Sigmoid colon (tissue), 7 donors: ENCODE measurements around the gene UROD. TPM values are rescaled to one million over a fixed set of nuclear protein-coding genes. Genes with fewer than 3 reads are reported as not detected.
"Not testable (repeated sequence)": the region's sequence is repeated elsewhere in the genome, so short reads cannot be mapped to it uniquely, and the experiment has no call there.

ENCODE experiments used
- DNase-seq: peaks from one replicate; pipeline ENCODE4 v3.0.0-alpha.2; 2019
- H3K27ac ChIP-seq, 4 donors: fragments of 200-600 bp; sonication (generic); one replicate each; pipeline ENCODE4 v1.5.1; 2016 to 2019; ENCODE audit warnings: mild to moderate bottlenecking in 1 of 4
- H3K27me3 ChIP-seq, 3 donors: fragments of 200-600 bp; sonication (generic); one replicate each; pipeline ENCODE4 v1.5.1; 2019; ENCODE audit warnings: mild to moderate bottlenecking in 1 of 3
- H3K36me3 ChIP-seq, 4 donors: fragments of 200-600 bp; sonication (generic); one replicate each; pipeline ENCODE4 v1.5.1; 2016 to 2019
- H3K4me1 ChIP-seq, 4 donors: fragments of 200-600 bp; sonication (generic); one replicate each; pipeline ENCODE4 v1.5.1; 2017 to 2019
- H3K4me3 ChIP-seq, 4 donors: fragments of 200-600 bp; sonication (generic); one replicate each; pipeline ENCODE4 v1.5.1; 2017 to 2019; ENCODE audit warnings: mild to moderate bottlenecking in 2 of 4, moderate library complexity in 1 of 4
- H3K9me3 ChIP-seq, 4 donors: fragments of 200-600 bp in 3 of 4; sonication (generic) in 3 of 4; one replicate each; pipeline versions ENCODE4 v1.5.1 to v1.6.1; 2013 to 2019
- EP300 ChIP-seq, 4 donors: sonication (generic); formaldehyde crosslinking; IDR thresholded peaks; one replicate each; pipeline ENCODE4 v1.6.1; 2017; ENCODE audit warnings: antibody characterized with exemption in 4 of 4
- POLR2A ChIP-seq, 2 donors: fragments of 450-650 bp; IDR thresholded peaks; one replicate each; pipeline ENCODE4 v1.6.1; 2016; ENCODE audit warnings: antibody characterized with exemption in 2 of 2, mild to moderate bottlenecking in 2 of 2, moderate library complexity in 2 of 2
- POLR2AphosphoS5 ChIP-seq, 4 donors: sonication (generic); formaldehyde crosslinking; IDR thresholded peaks; one replicate each; pipeline ENCODE4 v1.6.1; 2017; ENCODE audit warnings: antibody characterized with exemption in 4 of 4
- WGBS, 2 donors: extraction: QIAGEN DNeasy Blood & Tissue Kit; methylation state at CpG; one replicate each; pipeline ENCODE4 v1.1.7; 2013; 5-methylcytosine and 5-hydroxymethylcytosine counted together
- intact Hi-C: fragments of 100-400 bp; cut with DNase I; formaldehyde crosslinking; loops from one replicate; pipeline ENCODE4 v1.15.1; 2023
- polyA plus RNA-seq, 3 donors: library from polyadenylated mRNA; stranded (reverse); fragments of 200-250 nt; gene quantifications; one replicate each; pipeline ENCODE4 v1.2.3, GENCODE V29; 2013
- total RNA-seq, 4 donors: library from RNA; depleted of rRNA; stranded (reverse); fragments of >200 nt; gene quantifications; one replicate each; pipeline ENCODE4 v1.1.0, GENCODE V29; 2016
- TF ChIP-seq, protein P1 (sequence below), 4 experiments: fragments of 450-650 bp in 3 of 4; fragments of 200-600 bp in 1 of 4; IDR thresholded peaks; one replicate each; pipeline ENCODE4 v1.5.1; 2016 to 2019; ENCODE audit warnings: antibody characterized with exemption in 4 of 4, mild to moderate bottlenecking in 3 of 4, moderate library complexity in 2 of 4
- donor health status: healthy with polysubstance abuse.
- donor health status: Bipolar disorder and iron deficiency.
- donor health status: healthy.

The UROD gene
- total and polyA plus RNA-seq, 7 donors = 58.5 to 99.2 (median 73.8) TPM

DNA sequence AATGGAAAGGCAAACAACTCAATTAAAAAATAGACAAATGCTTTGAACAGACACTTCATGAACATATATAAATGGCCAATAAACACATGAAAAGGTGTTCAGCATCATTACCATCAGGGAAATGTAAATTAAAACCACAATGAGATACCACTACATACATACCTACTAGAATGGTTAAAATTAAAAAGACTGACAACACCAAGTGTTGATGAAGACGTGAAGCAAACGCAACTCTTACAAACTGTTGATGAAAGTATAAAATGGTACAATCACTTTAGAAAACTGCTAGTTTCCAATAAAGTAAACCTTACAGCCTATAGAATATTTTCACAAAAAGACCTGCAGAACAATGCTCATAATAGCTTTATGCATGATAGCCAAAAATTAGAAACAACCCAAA, 35.8 kb upstream of the UROD start:
- 98 to 99% methylated on average over 2 of the region's 2 CpGs for WGBS, 2 donors

DNA sequence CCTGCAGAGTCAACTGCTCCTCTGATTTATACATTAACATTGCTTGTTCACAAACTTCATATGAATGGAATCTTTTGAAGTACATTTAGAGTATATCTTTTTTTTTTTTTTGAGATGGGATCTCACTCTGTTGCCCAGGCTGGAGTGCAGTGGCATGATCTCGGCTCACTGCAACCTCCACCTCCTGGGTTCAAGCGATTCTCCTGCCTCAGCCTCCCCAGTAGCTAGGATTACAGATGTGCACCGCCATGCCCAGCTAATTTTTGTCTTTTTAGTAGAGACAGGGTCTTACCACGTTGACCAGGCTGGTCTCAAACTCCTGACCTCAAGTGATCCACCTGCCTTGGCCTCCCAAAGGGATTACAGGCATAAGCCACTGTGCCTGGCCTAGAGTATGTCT, 34.7 kb upstream of the UROD start:
- H3K4me3 ChIP-seq, H3K4me1 ChIP-seq, H3K27me3 ChIP-seq, DNase-seq, H3K27ac ChIP-seq, H3K9me3 ChIP-seq, intact Hi-C loops: not testable (repeated sequence)
- H3K36me3 ChIP-seq = peaks cover 5 to 81% (median 26%) of the 10 kb centered on the region in 4 donors
- WGBS, 2 donors = 94 to 96% methylated on average over 4 of the region's 4 CpGs

More for the DNA sequence above, 35.8 kb upstream of the UROD start:
- intact Hi-C loops = no loop called here
- DNase-seq = no peak
- Histone ChIP-seq H3K27ac (no peak overlapping the region), H3K36me3 (peaks cover 10 to 85% (median 26%) of the 10 kb centered on the region in 4 donors), H3K4me1 (no peaks in the 10 kb centered on the region), H3K4me3 (no peak overlapping the region), H3K27me3 (no peaks in the 10 kb centered on the region), H3K9me3 (no peaks in the 10 kb centered on the region)
- TF ChIP-seq POLR2AphosphoS5 (IDR thresholded peaks at IDR 0.05) (no peak), POLR2A (IDR thresholded peaks at IDR 0.05) (no peak), EP300 (IDR thresholded peaks at IDR 0.05) (no peak)
- TF ChIP-seq, protein P1, sequence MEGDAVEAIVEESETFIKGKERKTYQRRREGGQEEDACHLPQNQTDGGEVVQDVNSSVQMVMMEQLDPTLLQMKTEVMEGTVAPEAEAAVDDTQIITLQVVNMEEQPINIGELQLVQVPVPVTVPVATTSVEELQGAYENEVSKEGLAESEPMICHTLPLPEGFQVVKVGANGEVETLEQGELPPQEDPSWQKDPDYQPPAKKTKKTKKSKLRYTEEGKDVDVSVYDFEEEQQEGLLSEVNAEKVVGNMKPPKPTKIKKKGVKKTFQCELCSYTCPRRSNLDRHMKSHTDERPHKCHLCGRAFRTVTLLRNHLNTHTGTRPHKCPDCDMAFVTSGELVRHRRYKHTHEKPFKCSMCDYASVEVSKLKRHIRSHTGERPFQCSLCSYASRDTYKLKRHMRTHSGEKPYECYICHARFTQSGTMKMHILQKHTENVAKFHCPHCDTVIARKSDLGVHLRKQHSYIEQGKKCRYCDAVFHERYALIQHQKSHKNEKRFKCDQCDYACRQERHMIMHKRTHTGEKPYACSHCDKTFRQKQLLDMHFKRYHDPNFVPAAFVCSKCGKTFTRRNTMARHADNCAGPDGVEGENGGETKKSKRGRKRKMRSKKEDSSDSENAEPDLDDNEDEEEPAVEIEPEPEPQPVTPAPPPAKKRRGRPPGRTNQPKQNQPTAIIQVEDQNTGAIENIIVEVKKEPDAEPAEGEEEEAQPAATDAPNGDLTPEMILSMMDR (IDR thresholded peaks at IDR 0.05) = no peak

DNA sequence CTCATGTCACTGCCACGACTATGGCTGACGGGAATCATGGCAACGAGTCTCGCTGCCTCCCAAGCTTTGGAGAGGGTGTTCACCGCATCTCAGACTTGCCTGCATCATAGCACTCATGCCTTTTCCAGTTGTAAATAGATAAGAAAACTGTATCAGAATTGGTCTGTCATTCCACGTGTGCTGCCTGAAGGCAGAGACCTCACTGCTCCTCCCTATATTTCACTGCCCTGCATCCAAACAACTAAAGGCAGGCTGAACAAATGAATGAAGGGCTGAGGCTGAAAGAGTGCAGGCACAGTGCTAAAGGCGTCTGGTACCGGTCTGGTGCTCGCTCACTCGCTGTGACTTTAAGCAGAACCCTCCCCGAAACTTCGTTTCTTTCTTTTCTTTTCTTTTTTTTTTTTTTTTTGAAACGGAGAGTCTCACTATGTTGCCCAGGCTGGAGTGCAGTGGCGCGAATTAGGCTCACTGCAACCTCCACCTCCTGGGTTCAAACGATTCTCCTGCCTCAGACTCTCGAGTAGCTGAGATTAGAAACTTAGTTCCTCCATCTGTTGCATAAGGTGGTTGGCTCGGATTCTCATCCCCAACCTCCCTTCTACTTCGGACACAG, 26.2 kb upstream of the UROD start:
- intact Hi-C loops = loop anchor here (2.0 to 5.0 kb wide), 2 partner anchors 27 to 144 kb away; partner anchors contain the start of genes PTCH2 and UROD
- WGBS, 2 donors = 2 to 10% methylated on average over 19 of the region's 19 CpGs
- Histone ChIP-seq H3K27me3 (no peaks in the 10 kb centered on the region), H3K9me3 (no peaks in the 10 kb centered on the region), H3K36me3 (peaks cover 0 to 8% (median 0%) of the 10 kb centered on the region in 4 donors), H3K27ac (peak overlapping the region; percentile 68 to 78 (median 72)), H3K4me1 (peaks cover 0 to 25% (median 17%) of the 10 kb centered on the region in 4 donors), H3K4me3 (peak overlapping the region; percentile 61 to 82 (median 64))
- TF ChIP-seq EP300 (IDR thresholded peaks at IDR 0.05) = no peak
- TF ChIP-seq POLR2A (IDR thresholded peaks at IDR 0.05) = no peak
- TF ChIP-seq POLR2AphosphoS5 (IDR thresholded peaks at IDR 0.05) = no peak
- TF ChIP-seq, protein P1 (IDR thresholded peaks at IDR 0.05) = no peak
- no peak for DNase-seq

DNA sequence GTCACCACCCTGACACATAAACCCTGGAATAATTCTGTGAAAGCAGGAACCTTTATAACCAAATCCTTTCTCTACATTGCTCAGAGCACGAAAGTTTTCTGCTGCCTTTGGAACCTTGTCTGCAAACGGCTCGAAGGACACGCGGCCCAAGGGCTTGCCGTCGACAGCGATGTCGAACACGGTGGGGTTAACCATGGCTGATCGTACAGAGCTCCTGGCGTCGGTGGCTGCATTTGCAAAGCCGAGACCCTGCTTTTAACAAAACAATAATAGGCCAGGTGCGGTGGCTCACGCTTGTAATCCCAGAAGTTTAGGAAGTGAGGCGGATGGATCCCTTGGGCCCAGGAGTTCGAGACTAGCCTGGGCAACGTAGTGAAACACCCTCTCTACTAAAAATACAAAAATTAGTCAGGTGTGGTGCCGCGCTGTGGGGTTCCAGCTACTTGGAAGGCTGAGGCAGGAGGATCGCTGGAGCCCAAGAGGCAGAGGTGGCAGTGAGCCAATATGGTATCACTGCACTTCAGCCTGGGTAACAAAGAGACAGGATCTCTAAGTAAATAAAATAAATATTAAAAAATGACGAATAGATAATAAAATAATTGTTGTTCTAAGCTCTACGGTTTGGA, 23.4 kb upstream of the UROD start:
- Histone ChIP-seq H3K27me3 (no peaks in the 10 kb centered on the region), H3K27ac (no peak overlapping the region), H3K4me3 (no peak overlapping the region), H3K36me3 (no peaks in the 10 kb centered on the region), H3K9me3 (no peaks in the 10 kb centered on the region), H3K4me1 (peaks cover 0 to 22% (median 13%) of the 10 kb centered on the region in 4 donors)
- no peak for DNase-seq
- WGBS, 2 donors = 94% methylated on average over 24 of the region's 24 CpGs
- intact Hi-C loops = loop anchor here (5.0 kb wide), 1 partner anchor 146 kb away; the partner anchor contains the start of gene PTCH2
- TF ChIP-seq POLR2AphosphoS5 (IDR thresholded peaks at IDR 0.05) (no peak), POLR2A (IDR thresholded peaks at IDR 0.05) (no peak), EP300 (IDR thresholded peaks at IDR 0.05) (no peak)
- TF ChIP-seq, protein P1 (IDR thresholded peaks at IDR 0.05) = no peak

DNA sequence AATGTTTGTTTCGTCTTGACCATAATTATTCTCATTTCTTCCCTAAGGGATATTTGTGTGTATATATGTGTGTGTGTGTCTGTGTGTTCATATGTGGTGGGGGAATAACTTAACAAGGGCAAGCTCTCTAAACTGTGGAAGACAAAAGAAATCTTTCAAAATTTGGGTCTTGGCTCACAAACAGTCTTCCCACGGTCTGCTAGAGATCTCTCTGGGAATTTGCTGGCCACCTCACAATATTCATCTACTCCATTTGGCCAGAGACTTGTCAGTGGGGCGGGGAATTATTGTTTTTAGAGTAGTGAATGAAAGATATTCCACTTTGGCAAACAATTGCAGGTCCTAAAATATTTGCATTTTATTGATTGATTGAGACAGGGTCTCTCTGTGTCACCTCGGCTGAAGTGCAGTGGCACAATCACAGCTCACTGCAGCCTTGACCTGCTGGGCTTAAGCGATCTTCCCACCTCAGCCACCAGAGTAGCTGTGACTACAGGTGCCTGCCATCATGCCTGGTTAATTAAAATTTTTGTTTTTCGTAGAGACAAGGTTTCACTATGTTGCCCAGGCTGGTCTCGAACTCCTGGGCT, 17.6 kb upstream of the UROD start:
- Histone ChIP-seq H3K4me3 (no peak overlapping the region), H3K4me1 (no peaks in the 10 kb centered on the region), H3K36me3 (no peaks in the 10 kb centered on the region), H3K27ac (no peak overlapping the region), H3K27me3 (no peaks in the 10 kb centered on the region), H3K9me3 (no peaks in the 10 kb centered on the region)
- no peak for DNase-seq
- TF ChIP-seq EP300 (IDR thresholded peaks at IDR 0.05) = no peak
- TF ChIP-seq, protein P1 (IDR thresholded peaks at IDR 0.05) = no peak
- no peak for TF ChIP-seq POLR2A (IDR thresholded peaks at IDR 0.05)
- no peak for TF ChIP-seq POLR2AphosphoS5 (IDR thresholded peaks at IDR 0.05)
- intact Hi-C loops = no loop called here
- 86 to 88% methylated on average over 7 of the region's 7 CpGs for WGBS, 2 donors
